Mononuclear cell (primary cell): ENCODE results near the gene REC8. TPM values are rescaled to one million over a fixed set of nuclear protein-coding genes. Genes with fewer than 3 reads are reported as not detected.
A peak's percentile ranks its signal among the peaks of the same experiment; 100 is the strongest.

ENCODE experiments used
- H3K27me3 ChIP-seq: 2 replicates; pipeline ENCODE4 v1.6.0; 2011; ENCODE audit warnings: low read length, control low read depth; ENCODE audit not compliant: insufficient read depth
- H3K4me1 ChIP-seq: 2 replicates; pipeline ENCODE4 v1.5.1; 2011; ENCODE audit warnings: mild to moderate bottlenecking, low read length, control low read depth; ENCODE audit not compliant: insufficient read depth
- H3K4me3 ChIP-seq: 2 replicates; pipeline ENCODE4 v1.5.1; 2011; ENCODE audit warnings: mild to moderate bottlenecking, low read length, moderate library complexity
- H3K9me3 ChIP-seq: 2 replicates; pipeline ENCODE4 v1.5.1; 2011; ENCODE audit warnings: low read depth, mild to moderate bottlenecking, control low read depth, low read length
- total RNA-seq: library from RNA; depleted of rRNA; stranded (reverse); fragments of >200 nt; gene quantifications from one replicate; pipeline ENCODE4 v1.2.3, GENCODE V29; 2012

Gene REC8
- 22.7 TPM for total RNA-seq

DNA sequence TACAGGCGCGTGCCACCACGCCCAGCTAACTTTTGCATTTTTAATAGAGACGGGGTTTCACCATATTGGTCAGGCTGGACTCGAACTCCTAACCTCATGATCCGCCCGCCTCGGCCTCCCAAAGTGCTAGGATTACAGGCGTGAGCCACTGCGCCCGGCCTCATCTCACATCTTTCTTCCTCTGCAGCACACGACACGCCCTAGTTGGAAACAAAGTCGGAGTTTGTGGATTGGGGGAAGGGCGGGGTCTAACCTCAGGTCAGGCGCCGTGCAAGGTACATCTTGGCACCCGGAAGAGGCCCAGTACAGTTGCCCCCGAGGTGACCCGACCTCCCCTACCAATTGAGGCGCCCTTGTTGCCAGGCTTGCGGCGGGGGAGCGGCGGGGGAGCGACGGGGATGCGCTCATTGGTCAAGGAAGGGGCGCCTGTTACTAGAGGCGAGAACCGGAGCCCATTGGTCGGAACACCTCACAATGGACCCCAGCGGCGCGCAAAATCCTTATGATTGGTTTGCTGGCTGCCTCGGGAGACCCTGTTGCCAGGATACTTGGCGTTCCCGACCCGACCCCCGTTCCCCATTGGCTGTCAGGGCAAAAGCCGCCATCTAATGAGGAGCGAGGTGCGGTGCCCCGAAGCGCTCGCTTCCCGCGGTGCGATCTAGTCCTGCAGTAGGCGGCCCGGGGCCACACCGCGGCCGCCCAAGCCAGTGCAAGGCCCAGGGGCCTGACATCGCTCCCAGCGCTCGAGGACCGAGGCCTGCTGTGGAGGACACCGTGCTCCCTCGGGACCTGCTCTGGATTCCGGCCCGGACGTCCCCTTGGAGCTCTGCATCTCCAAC, at the start of gene REC8:
Gene REC8 (plus strand): TSS at position 659 of the 839 bp plus-strand sequence. CDS start 473 bp downstream, outside the sequence.
- H3K4me3 ChIP-seq = peak within 1 kb of the TSS; percentile 26
- no peaks in the 10 kb centered on the region for H3K9me3 ChIP-seq
- no peaks in the 10 kb centered on the region for H3K27me3 ChIP-seq
- peaks cover 36% of the 10 kb centered on the region for H3K4me1 ChIP-seq

- no peaks in the 10 kb centered on the region for H3K27me3 ChIP-seq
- H3K4me1 ChIP-seq = no peaks in the 10 kb centered on the region
- H3K9me3 ChIP-seq = no peaks in the 10 kb centered on the region
- no peak overlapping the region for H3K4me3 ChIP-seq
Measured at GRCh38 chr14:24122416-24122815, 49.5 kb upstream of the REC8 start.

DNA sequence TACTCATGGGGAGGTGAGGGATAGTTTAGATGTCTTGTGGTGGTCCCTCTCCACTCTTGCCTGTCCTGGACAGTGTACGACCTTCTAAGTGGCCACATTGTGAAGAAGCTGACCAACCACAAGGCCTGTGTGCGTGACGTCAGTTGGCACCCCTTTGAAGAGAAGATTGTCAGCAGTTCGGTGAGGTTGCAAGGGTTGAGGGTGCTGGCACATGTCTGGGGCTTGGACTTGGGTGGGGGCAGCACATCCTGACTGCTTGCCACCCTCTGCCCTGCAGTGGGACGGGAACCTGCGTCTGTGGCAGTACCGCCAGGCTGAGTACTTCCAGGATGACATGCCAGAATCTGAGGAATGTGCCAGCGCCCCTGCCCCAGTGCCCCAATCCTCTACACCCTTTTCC, 49.0 kb upstream of the REC8 start:
- no peaks in the 10 kb centered on the region for H3K27me3 ChIP-seq
- H3K9me3 ChIP-seq = no peaks in the 10 kb centered on the region
- H3K4me1 ChIP-seq = no peaks in the 10 kb centered on the region

GRCh38 chr14:24123424-24124417, 48.2 kb upstream of the REC8 start:
- Histone ChIP-seq H3K27me3 (no peaks in the 10 kb centered on the region), H3K4me3 (no peak overlapping the region), H3K9me3 (no peaks in the 10 kb centered on the region), H3K4me1 (no peaks in the 10 kb centered on the region)

More for the DNA sequence above, 49.0 kb upstream of the REC8 start:
- no peak overlapping the region for H3K4me3 ChIP-seq

DNA sequence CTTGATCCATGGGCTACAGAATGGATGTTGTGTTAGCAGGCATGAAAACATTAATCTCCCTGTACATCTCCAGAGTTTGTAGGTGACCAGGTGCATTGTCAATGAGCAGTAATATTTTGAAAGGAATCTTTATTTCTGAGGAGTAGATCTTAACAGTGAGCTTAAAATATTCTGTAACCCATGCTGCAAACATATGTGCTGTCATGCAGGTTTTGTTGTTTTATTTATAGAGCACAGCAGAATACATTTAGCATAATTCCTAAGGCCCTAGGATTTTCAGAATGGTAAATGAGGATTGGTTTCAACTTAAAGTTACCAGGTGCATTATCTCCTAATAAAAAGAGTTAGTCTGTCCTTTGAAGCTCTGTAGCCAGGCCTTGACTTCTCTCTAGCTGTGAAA, 44.9 kb upstream of the REC8 start:
- H3K9me3 ChIP-seq = no peaks in the 10 kb centered on the region
- H3K27me3 ChIP-seq = no peaks in the 10 kb centered on the region
- H3K4me1 ChIP-seq = peaks cover 4% of the 10 kb centered on the region
- no peak overlapping the region for H3K4me3 ChIP-seq

DNA sequence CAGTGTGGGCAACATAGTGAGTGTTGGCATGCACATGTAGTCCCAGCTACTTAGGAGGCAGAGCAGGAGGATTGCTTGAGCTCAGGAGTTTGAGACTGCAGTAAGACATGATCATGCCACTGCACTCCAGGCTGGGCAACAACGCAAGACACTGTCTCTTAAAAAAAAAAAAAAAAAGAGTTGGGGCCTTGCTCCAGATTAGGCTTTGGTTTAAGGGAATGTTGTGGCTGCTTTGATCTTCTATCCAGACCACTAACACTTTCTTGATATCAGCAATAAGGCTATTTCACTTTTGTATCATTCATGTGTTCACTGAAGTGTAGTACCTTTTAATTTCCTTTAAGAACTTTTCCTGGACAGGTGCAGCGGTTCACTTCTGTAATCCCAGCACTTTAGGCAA, 44.2 kb upstream of the REC8 start:
- H3K4me1 ChIP-seq = peaks cover 12% of the 10 kb centered on the region
- H3K9me3 ChIP-seq = no peaks in the 10 kb centered on the region
- no peak overlapping the region for H3K4me3 ChIP-seq
- no peaks in the 10 kb centered on the region for H3K27me3 ChIP-seq

- Histone ChIP-seq H3K9me3 (no peaks in the 10 kb centered on the region), H3K27me3 (no peaks in the 10 kb centered on the region)
Measured at GRCh38 chr14:24129410-24129998, 42.4 kb upstream of the REC8 start.

GRCh38 chr14:24130380-24130716, 41.5 kb upstream of the REC8 start, which contains the start of gene FITM1:
Gene FITM1, plus strand, starts transcription at chr14:24130659. Its CDS starts 905 bp downstream, at chr14:24131564.
- Histone ChIP-seq H3K4me3 (no peak within 1 kb of the TSS), H3K4me1 (peaks cover 18% of the 10 kb centered on the region), H3K27me3 (no peaks in the 10 kb centered on the region), H3K9me3 (no peaks in the 10 kb centered on the region)

More at GRCh38 chr14:24129410-24129998, 42.4 kb upstream of the REC8 start:
- no peak overlapping the region for H3K4me3 ChIP-seq
- H3K4me1 ChIP-seq = peaks cover 16% of the 10 kb centered on the region

DNA sequence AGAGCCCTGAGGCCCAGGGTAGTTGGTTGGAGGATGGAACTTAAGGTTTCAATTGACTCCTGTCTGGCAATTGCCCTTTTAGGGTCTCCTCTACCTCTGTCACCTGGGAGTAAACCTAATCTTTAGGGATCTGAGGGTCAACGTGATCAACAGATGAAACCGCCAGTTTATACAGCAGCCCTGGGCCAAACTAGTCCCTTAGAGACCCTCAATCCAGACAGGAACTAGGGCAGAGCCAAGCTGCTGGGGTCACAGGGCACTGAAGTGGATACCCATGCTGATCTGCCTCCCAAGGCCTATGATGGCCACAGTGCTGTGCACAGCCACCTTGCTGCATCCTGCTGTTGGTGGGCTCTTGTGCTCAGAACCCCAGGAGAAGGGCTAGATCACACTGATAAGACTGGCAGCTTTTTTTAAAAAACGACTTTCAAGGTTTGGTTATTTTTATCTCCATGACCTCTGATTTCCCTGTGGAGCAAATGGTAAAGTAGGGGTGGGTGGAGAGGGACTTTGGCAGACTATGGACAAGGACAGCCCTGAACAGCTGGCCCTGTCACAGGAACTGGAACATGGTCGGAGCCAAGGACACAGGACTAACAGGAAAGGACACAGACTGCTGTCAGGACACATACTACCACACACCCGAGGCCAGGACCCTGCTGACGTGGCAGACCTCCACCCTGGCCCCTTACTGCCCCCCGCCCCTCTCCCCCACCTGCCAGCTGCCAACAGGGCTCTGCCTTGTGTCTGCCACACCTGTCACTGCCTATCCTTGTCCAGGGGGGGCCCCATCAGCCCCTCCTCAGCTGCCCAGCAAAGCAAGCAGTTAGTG, 40.9 kb upstream of the REC8 start:
- H3K9me3 ChIP-seq = no peaks in the 10 kb centered on the region
- H3K27me3 ChIP-seq = no peaks in the 10 kb centered on the region
- no peak overlapping the region for H3K4me3 ChIP-seq
- peaks cover 21% of the 10 kb centered on the region for H3K4me1 ChIP-seq

DNA sequence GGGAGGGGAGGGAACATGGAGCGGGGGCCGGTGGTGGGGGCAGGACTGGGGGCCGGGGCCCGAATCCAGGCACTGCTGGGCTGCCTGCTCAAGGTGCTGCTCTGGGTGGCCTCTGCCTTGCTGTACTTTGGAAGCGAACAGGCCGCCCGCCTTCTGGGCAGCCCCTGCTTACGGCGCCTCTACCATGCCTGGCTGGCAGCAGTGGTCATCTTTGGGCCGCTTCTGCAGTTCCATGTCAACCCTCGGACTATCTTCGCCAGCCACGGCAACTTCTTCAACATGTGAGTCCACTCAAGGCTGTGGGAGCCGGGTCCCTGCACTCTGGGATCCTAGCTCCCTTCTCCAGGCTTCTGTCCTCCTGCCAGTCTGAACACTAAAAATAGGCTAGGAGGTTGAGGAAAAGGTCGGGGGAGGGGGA, 40.3 kb upstream of the REC8 start:
- Histone ChIP-seq H3K9me3 (no peaks in the 10 kb centered on the region), H3K27me3 (no peaks in the 10 kb centered on the region), H3K4me1 (peaks cover 23% of the 10 kb centered on the region), H3K4me3 (no peak overlapping the region)

GRCh38 chr14:24132061-24132685, 39.7 kb upstream of the REC8 start:
- Histone ChIP-seq H3K4me3 (no peak overlapping the region), H3K4me1 (peaks cover 29% of the 10 kb centered on the region), H3K9me3 (no peaks in the 10 kb centered on the region), H3K27me3 (no peaks in the 10 kb centered on the region)

DNA sequence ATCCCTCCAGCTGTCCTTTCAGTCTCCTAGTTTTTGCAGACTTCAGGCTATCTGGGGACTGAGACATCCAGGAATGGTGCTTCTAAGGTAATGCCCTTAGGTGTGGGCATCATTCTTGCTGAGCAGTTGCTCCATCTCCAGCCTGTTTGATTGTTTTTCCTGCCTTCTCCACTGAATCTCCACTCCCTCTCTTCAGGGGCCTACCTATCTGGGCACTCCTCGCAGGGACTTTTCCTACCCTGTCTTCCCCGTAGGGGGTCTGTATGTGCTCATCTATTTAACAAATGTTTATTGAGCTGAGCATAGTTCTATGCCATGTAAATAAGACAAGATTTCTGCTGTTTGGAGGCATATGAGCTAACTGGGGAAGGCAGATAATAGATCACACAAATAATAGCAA, 38.9 kb upstream of the REC8 start:
- H3K4me1 ChIP-seq = peaks cover 37% of the 10 kb centered on the region
- no peaks in the 10 kb centered on the region for H3K9me3 ChIP-seq
- no peak overlapping the region for H3K4me3 ChIP-seq
- no peaks in the 10 kb centered on the region for H3K27me3 ChIP-seq

DNA sequence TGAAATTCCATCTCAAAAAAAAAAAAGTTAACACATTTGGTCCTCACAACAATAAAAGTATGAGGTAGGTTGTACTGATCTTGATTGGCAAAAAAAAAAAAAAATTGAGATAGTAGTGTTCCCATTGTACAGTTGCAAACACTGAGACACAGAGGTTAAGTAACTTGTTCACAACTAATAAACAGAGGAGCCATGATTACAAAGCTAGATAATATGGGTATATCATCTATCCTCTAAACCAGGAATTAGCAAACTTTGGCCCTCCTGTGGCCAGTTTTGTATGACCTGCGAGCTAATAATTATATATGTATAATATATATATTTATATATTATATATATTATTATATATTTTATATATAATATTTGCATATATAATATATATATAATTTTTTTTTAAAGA, 38.1 kb upstream of the REC8 start:
- Histone ChIP-seq H3K9me3 (no peaks in the 10 kb centered on the region), H3K4me1 (peaks cover 40% of the 10 kb centered on the region), H3K27me3 (no peaks in the 10 kb centered on the region), H3K4me3 (no peak overlapping the region)

DNA sequence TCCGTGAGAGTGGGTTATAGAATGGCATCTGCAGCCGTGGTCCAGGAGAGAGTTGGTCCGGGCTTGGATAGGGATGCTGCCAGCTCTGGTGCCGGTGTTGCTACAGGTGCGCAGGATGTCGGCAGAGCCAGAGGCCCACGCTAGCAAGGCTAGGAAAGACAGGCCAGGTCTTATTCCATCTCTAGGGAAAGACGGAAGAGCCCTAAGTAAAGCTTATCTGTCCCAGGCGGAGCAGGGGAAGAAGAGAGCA, 36.4 kb upstream of the REC8 start:
- H3K4me1 ChIP-seq = peaks cover 56% of the 10 kb centered on the region
- no peaks in the 10 kb centered on the region for H3K27me3 ChIP-seq
- peak overlapping the region; percentile 93 for H3K4me3 ChIP-seq
- no peaks in the 10 kb centered on the region for H3K9me3 ChIP-seq
